Left renal pelvis (tissue), 4 donors: ENCODE data around the gene PGAM1. TPM values are rescaled to one million over a fixed set of nuclear protein-coding genes. Genes with fewer than 3 reads are reported as not detected.
"Not testable (repeated sequence)": the region's sequence is repeated elsewhere in the genome, so short reads cannot be mapped to it uniquely, and the experiment has no call there.

Experiments
- DNase-seq, 4 donors: peaks; one replicate each; pipeline ENCODE4 v3.0.0-alpha.2; 2013; ENCODE audit warnings: low read depth in 4 of 4, low spot score in 3 of 4
- polyA plus RNA-seq, 4 donors: library from polyadenylated mRNA; unstranded; fragments of 120-200 nt; gene quantifications; one replicate each; pipeline ENCODE4 v1.2.1, GENCODE V29; 2013; ENCODE audit not compliant: insufficient read length in 4 of 4

PGAM1 gene
- polyA plus RNA-seq, 4 donors, result 174 to 184 (median 179) TPM

DNA sequence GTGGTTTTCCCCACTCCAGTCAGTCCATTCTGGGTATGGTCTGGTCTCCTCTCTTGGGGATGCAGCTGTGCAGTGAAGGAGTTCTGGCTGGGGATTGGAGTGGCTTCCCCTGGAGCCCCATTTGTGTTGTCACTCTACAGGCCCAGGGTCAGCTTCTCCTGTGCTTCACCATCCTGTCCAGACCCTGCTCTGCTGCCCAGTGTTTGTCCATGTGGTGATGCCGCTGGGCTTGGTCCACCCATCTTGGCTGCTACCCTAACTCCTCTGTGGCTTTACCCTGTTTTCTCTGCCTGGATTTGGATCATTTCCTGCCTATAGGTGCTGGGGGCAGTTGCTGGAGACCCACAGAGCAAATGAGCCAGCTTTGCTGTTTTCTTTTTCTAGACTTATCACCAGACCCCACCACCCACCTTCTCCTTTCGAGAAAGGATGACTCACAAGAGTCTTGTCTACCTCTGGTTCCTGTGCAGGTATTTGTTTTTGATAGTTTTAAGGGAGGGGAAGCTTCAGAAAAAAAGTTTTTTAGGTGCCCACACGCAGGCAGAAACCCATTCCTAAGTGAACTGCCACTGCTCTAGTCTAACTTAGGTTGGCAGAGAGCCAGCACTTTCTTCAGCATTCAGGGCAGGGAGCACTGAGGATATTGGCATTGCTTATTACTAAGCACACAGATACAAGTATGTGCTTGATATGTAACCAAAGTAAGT lies 28.5 kb downstream of the PGAM1 start:
- DNase-seq, result no peak

DNA sequence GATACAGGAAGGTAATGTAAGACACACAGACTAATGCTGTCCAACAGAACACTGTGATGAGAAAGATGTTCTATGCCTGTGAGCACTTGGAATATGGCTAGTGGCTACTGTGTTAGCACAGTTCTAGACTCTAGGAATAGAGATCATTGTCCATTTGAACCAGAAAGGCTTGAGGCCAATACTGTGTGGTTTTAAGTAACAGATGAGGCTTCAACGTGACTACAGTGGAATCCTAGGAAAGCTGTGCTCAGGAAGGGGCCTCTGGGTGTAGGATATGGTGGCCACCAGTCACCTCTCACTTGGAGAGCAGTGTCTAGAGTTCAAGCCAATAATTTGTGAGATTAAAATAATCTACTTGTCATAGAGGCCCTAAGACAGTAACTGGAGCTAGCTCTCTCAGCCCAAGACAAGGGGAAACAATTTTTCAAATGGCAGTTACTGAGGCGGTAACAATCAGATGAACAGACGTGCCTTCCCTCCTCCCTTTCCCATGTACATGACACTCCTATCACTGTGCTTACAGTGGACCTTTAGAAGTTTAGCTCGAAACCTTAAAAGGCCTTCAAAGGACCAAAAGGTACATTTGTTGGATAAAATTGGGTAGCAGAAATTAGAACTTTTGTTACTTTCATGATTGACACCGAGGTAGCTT lies 30.2 kb downstream of the PGAM1 start:
- no peak for DNase-seq

DNA sequence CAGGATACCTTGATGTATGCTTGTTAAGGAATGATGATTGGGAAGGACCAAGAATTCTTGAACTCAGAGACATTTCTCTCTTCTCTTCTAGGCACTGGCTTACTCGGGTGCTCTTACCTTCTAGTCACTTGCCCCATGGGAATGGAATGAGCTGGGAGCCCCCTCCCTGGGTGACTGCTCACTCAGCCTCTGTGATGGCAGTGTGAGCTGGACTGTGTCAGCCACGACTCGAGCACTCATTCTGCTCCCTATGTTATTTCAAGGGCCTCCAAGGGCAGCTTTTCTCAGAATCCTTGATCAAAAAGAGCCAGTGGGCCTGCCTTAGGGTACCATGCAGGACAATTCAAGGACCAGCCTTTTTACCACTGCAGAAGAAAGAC lies 30.7 kb downstream of the PGAM1 start:
- DNase-seq, result no peak

DNA sequence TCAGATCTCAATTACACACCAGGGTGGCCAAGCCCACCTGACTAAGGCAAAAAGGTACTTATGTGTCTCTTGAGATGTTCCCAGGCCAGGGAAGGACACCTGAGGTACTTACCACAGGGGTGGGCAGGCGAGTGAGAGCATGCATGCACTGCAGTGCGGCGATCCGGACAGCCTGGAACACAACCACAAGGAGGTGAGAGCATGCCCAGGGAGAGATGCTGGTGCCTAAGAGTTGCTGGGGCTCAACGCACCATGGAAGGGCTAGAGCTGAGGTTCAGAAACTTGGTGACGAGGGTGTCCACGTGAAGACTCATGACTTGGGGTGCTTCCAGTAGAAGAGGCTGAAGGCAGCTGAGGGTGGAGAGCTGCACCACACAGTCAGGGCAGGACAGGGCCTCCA lies 33.1 kb downstream of the PGAM1 start:
- no peak for DNase-seq

DNA sequence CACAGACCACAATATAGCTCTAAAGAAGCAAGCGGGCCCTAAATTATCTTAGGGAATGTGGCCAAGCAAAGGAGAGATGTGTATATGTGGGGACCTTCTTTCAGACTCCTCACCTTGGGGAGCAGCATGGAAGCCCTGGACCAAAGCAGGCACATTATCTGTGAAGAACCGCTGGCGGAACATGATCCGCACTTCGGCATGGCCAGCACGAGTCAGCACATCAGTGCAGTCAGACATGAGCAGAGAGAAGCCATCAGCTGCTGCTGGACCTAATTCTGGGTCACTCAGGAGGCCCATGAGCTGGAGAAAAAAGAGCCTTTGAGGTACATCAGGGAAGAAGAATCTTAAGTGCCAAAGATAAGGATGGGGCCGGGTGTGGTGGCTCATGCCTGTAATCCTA lies 33.9 kb downstream of the PGAM1 start:
- no peak for DNase-seq

DNA sequence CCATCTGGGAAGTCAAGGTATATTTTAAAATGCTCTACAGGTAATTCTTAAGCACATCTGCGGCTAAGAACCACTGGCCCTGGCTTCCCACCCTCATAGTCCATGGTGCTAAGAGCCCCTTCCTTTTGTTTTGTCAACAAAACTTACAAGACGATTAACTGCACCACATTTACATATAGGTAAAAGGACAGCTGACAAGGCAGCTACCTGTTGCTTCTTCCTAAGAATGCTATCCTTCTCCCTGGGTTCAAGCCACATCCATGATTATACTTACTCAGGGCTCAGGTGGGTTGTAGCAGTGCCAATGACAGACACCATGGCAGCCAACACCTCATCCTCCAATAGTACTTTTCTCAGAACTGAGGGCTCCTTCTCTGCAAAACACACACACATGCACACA lies 36.3 kb downstream of the PGAM1 start:
- DNase-seq, result no peak

DNA sequence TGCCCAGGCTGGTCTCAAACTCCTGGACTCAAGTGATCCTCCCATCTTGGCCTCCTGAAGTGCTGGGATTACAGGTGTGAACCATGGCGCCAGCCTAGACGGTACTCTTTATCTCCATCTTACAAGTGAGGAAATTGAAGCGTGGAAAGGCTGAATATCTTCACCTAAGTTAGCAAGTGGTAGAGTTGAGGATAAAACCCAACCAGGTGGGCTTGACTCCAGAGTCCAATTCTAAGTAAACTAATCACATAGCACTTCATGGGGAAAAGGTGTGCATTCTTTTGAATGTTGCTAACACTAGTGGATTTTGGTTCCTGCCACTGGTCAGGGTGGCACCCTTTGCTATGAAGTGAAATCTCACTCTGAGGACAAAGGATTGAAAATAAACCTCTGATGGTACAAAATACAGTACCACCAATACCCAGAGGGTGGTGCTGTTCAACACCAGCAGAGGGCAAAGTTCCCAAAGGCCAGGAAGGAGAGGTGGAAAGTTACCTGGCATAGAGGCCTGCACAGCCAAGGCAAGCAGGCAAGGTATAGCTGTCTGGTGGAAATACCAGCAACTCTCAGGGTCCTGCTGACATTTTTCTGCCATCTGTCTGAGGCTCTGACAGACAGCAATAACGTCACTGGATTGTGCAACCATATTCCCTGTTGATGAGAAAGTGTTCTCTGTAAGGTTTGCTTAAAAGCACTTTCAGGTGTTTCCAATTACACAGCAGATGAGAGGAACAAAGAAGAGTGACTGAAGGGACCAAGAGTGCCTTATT lies 37.6 kb downstream of the PGAM1 start:
- DNase-seq, result peak in 3 of 4 donors; percentile 12 to 39 (median 33)

DNA sequence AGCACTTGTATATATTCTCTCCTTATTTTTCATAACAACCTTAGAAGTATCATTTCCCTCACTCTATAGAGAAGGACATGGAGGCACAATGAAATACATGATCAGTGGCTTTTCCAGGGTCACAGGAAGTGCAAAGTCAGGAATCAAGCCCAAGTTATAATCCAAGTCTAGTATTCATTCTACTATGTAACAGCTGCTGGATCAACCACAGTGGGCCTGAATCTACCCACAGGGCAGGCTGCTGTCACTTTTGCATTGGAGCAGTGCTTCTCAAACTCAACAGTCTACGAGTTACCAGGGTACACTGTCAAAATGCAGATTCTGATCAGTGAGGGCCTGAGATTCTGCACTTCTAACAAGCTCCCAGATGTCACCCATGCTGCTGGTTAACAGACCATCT lies 38.2 kb downstream of the PGAM1 start:
- DNase-seq, result no peak

DNA sequence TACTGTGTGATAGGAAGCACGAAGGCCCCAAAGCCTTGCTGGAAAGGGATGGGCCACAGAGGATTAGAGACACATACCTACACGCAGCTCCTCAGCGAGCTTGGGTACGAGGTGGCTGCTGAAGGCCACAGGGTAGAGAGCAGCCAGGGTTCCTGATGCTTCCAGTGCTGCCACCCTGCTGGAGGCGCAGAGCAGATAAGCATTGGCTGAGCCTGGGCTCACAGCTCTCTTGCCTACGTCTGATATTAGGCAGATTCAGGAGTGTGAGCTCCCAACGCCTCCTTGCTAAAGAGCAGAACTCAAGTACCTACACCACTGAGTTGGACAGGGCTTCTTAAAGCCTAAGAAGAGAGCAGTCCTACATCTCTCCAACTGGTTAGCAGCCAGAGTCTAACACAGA lies 40.0 kb downstream of the PGAM1 start:
- DNase-seq, result no peak

DNA sequence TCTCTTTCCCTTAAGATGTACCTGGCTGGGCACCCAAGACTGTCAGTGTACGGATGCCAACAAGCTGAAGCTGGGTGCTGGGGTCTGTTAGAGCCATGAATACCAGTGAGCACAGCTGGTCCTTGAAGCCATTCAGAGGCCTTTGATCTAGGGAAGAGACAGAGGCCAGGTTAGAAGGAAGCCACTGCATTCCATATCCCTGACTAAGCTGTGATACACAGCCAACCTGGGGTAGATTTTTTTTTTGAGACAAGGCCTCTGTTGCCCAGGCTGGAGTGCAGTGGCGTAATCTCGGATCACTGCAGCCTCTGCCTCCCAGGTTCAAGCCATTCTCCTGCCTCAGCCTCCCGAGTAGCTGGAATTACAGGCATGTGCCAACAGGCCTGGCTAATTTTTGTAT lies 40.8 kb downstream of the PGAM1 start:
- no peak for DNase-seq

DNA sequence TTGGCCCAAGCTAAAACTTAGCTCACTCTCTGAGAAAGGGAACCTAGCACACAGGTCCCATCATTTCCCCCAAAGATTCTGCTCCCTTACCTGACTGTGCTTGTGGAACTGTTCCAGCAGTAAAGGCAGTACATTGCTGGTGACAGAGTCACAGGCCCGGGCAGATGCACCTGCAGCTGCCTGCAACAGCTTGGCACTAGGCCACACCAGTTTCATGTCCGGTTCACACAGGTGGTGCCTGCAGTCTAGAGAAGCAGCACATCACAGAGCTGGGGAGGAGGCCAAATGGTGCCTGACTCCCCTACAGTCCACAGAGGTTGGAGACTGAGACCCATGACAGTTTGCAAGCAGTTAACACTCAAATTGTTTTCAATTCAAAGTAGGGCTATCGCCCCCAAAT lies 42.2 kb downstream of the PGAM1 start:
- no peak for DNase-seq

DNA sequence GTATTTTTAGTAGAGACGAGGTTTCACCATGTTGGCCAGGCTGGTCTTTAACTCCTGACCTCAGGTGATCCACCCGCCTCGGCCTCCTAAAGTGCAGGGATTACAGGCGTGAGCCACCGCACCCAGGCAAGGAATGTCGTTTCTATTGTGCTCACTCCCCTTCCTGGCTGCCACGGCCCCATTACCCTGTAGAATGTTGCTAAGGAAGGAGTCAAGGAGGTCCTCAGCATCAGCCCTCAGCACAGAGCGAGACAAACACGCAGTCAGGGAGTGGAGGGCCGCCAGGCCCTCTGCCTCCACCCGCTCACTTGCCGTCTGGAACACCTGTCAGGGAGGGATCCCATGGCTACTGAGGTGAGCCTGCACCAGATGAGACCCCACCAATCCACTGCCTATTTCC lies 42.8 kb downstream of the PGAM1 start:
- DNase-seq, result not testable (repeated sequence)

DNA sequence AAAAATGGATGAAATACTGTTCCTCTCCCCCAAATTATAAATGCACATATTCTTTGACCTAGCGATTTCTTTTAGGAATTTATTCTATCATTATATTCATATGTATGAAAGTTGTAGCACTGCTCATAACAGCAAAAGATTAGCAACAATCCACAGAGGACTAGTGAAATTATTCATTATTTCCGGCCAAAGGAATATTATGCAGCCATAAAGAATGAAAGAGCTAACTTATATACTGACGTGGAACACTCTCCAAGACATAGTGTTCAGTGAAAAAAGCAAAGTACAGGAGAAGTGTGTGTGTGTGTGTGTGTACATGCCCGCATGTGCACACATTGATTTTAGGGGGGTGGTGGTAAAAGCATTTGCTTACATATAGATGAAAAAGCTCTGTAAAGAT lies 48.9 kb downstream of the PGAM1 start:
- no peak for DNase-seq

DNA sequence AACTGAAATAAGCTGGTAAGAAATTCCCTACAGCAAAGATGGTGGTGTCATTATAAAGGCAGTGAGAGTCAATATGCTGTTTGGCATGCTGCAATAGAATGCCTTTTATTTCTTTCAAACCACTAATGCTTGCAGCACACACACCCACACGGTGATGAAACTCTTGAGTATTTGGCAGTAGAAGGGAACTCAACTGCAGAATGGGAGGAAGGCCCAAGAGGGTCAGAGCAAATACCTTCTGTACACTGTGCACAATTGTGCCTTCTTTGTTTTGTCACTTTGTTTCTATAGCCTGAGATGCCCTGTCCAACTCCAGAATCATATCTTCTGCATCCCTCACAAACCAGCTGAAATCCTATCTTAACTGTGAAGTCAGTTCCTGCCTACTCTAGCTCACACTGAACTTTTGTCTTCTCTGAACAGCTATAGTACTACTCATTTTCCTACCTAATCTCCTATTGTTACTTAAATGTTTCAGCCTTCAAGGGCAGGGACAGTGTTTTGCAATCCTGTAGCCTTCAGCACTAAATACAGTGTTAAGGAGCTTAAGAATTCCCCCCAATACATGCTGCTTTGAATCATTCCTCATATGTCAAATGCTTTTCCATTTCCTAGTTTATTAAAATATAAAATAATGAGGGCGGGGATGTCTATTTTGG lies 50.1 kb downstream of the PGAM1 start:
- no peak for DNase-seq

DNA sequence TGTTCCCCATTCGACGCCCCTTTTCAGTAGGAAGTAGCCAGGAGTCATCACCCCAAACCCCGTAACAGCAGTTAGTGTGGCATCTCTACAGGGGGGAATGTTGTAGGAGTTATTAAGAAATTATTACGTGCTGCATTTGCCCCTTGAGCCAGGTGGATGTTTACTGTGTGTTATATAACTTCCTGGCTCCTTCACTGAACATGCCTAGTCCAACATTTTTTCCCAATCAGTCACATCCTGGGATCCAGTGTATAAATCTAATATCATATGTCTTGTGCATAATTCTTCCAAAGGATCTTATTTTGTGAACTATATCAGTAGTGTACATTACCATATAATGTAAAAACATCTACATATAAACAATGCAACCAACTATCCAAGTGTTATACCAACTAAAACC lies 53.4 kb downstream of the PGAM1 start:
- DNase-seq, result not testable (repeated sequence)

DNA sequence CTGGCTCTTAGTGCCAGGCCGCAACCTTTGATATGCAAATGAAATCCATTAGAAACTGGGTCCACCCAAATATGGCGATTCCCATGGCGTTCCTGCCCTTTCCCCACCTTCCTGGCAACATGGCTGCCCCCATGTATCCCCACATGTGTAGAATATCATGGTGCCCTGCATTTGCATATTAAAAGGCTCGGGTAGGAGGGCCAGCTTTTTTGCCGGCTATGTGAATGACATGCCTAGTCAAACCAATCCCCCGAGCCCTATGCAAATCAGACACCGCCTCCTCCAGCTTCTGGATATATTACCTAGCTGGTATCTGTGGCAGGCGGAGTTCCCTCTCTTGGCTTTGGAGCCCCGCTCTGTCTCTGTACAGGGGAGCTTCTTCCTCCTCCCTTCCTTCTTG lies 53.9 kb downstream of the PGAM1 start:
- DNase-seq, result no peak

DNA sequence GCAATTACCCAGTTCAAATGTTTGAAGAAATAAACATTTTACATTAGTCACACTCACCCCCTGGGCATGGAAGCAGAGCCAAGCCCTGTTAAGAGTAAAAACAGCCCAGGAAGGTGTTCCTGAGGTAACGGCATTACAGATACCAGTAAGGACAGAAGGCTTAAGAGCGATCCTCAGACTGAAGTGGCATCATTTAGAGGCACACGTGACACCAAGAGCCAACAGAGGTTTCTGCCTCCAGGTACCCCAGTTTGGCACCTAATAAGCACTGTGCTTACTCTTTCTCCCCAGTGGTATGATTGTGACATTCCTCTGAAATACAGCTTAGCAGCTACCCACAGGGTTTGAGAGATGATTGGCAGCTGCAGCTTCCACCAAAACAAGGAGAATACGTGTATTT lies 55.1 kb downstream of the PGAM1 start:
- no peak for DNase-seq

DNA sequence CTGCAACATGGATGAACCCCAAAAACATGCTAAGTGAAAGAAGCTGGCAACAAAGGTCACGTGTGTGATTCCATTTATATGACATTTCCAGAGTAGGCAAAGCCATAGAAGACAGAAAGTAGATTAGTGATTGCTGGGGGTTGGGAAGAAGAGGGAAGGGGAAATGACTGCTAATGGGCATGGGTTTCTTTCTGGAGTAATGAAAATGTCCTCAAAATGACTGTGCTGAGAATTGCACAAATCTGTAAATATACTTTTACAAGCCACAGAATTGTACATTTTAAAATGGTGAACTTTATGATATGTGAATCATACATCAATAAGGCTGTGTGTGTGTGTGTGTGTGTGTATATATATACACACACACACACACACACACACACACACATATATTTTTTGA lies 56.4 kb downstream of the PGAM1 start:
- DNase-seq, result no peak
